ENCODE results near the gene ADAMTS8.

The ADAMTS8 gene

GRCh38 chr11:130422251-130422995 is 6.0 kb downstream of the ADAMTS8 start:
- H3K4me3 Mint-ChIP-seq = no peak overlapping the region
- no peak for TF ChIP-seq CTCF (IDR thresholded peaks at IDR 0.05)
- no peaks in the 10 kb centered on the region for H3K9me3 Mint-ChIP-seq
- H3K27me3 Mint-ChIP-seq (ENCODE audit: low read depth, poor library complexity) = peaks cover 83% of the 10 kb centered on the region
- DNase-seq = no peak
- H3K4me1 Mint-ChIP-seq = peaks cover 18% of the 10 kb centered on the region
- H3K36me3 Mint-ChIP-seq (ENCODE audit: low read depth) = no peaks in the 10 kb centered on the region
- H3K27ac Mint-ChIP-seq = no peak overlapping the region

- peaks cover 76% of the 10 kb centered on the region for H3K27me3 Mint-ChIP-seq (ENCODE audit: low read depth, poor library complexity)
- H3K4me3 Mint-ChIP-seq = no peak overlapping the region
- TF ChIP-seq CTCF (IDR thresholded peaks at IDR 0.05) = no peak
- H3K9me3 Mint-ChIP-seq = no peaks in the 10 kb centered on the region
- DNase-seq = no peak
- H3K4me1 Mint-ChIP-seq = peaks cover 13% of the 10 kb centered on the region
- no peak overlapping the region for H3K27ac Mint-ChIP-seq
- H3K36me3 Mint-ChIP-seq (ENCODE audit: low read depth) = no peaks in the 10 kb centered on the region
Measured at GRCh38 chr11:130421697-130422096, 6.7 kb downstream of the ADAMTS8 start.

- no peaks in the 10 kb centered on the region for H3K9me3 Mint-ChIP-seq
- TF ChIP-seq CTCF (IDR thresholded peaks at IDR 0.05) = no peak
- H3K4me1 Mint-ChIP-seq = peaks cover 18% of the 10 kb centered on the region
- H3K4me3 Mint-ChIP-seq = no peak overlapping the region
- DNase-seq = no peak
- H3K27ac Mint-ChIP-seq = no peak overlapping the region
- peaks cover 71% of the 10 kb centered on the region for H3K27me3 Mint-ChIP-seq (ENCODE audit: low read depth, poor library complexity)
- no peaks in the 10 kb centered on the region for H3K36me3 Mint-ChIP-seq (ENCODE audit: low read depth)
Measured at GRCh38 chr11:130421199-130421585, 7.2 kb downstream of the ADAMTS8 start.

- H3K27ac Mint-ChIP-seq = no peak overlapping the region
- H3K9me3 Mint-ChIP-seq = no peaks in the 10 kb centered on the region
- H3K27me3 Mint-ChIP-seq (ENCODE audit: low read depth, poor library complexity) = peaks cover 65% of the 10 kb centered on the region
- H3K4me3 Mint-ChIP-seq = no peak overlapping the region
- H3K36me3 Mint-ChIP-seq (ENCODE audit: low read depth) = no peaks in the 10 kb centered on the region
- TF ChIP-seq CTCF (IDR thresholded peaks at IDR 0.05) = no peak
- no peak for DNase-seq
- H3K4me1 Mint-ChIP-seq = peaks cover 22% of the 10 kb centered on the region
Measured at GRCh38 chr11:130420478-130421198, 7.8 kb downstream of the ADAMTS8 start.

- no peak for TF ChIP-seq CTCF (IDR thresholded peaks at IDR 0.05)
- H3K4me3 Mint-ChIP-seq = no peak overlapping the region
- no peak overlapping the region for H3K27ac Mint-ChIP-seq
- H3K9me3 Mint-ChIP-seq = no peaks in the 10 kb centered on the region
- peaks cover 48% of the 10 kb centered on the region for H3K27me3 Mint-ChIP-seq (ENCODE audit: low read depth, poor library complexity)
- H3K36me3 Mint-ChIP-seq (ENCODE audit: low read depth) = no peaks in the 10 kb centered on the region
- no peak for DNase-seq
- H3K4me1 Mint-ChIP-seq = peaks cover 39% of the 10 kb centered on the region
Measured at GRCh38 chr11:130418756-130419155, 9.7 kb downstream of the ADAMTS8 start.

All from nephron progenitor cell (in vitro differentiated cells).